Heart left ventricle (tissue), 16 donors: Measurements from ENCODE around the gene OR13C2. TPM values are rescaled to one million over a fixed set of nuclear protein-coding genes. Genes with fewer than 3 reads are reported as not detected.

Source experiments
- ATAC-seq, 4 donors: fragments of 200-7000 bp; cut with Tn5 transposase; one replicate each; pipeline ENCODE4 v1.9.1; 2020 to 2022; ENCODE audit warnings: moderate library complexity in 4 of 4, mild to moderate bottlenecking in 3 of 4, moderate number of reproducible peaks in 1 of 4
- DNase-seq, 5 donors: peaks; one replicate each; pipeline ENCODE4 v3.0.0-alpha.2; 2020
- H3K27ac ChIP-seq, 12 donors: fragments of 200-600 bp; sonication (generic) in 4 of 12; one replicate each; pipeline versions ENCODE4 v1.5.0 to v1.8.0; 2016 to 2022; ENCODE audit warnings: mild to moderate bottlenecking in 2 of 12
- H3K27me3 ChIP-seq, 9 donors: fragments of 200-600 bp; sonication (generic) in 2 of 9; one replicate each; pipeline versions ENCODE4 v1.5.1 to v1.8.0; 2016 to 2022; ENCODE audit warnings: mild to moderate bottlenecking in 3 of 9
- H3K36me3 ChIP-seq, 9 donors: fragments of 200-600 bp; sonication (generic) in 2 of 9; one replicate each; pipeline versions ENCODE4 v1.5.0 to v1.8.0; 2018 to 2022; ENCODE audit warnings: mild to moderate bottlenecking in 2 of 9
- H3K4me1 ChIP-seq, 12 donors: fragments of 200-600 bp; sonication (generic) in 4 of 12; one replicate each; pipeline versions ENCODE4 v1.5.0 to v1.8.0; 2016 to 2022; ENCODE audit warnings: mild to moderate bottlenecking in 3 of 12
- H3K4me3 ChIP-seq, 12 donors: fragments of 200-600 bp; sonication (generic) in 4 of 12; one replicate each; pipeline versions ENCODE4 v1.5.0 to v1.8.0; 2017 to 2022; ENCODE audit warnings: mild to moderate bottlenecking in 9 of 12, moderate library complexity in 4 of 12
- H3K9me3 ChIP-seq, 12 donors: fragments of 200-600 bp; sonication (generic) in 4 of 12; one replicate each; pipeline versions ENCODE4 v1.5.0 to v1.8.0; 2016 to 2022; ENCODE audit warnings: mild to moderate bottlenecking in 1 of 12
- POLR2A ChIP-seq, 2 donors: fragments of 450-650 bp; IDR thresholded peaks; one replicate each; pipeline ENCODE4 v1.6.1; 2017; ENCODE audit warnings: antibody characterized with exemption in 2 of 2, mild to moderate bottlenecking in 2 of 2, moderate library complexity in 2 of 2
- WGBS, 4 donors: extraction: QIAGEN DNeasy Blood & Tissue Kit in 2 of 4; methylation state at CpG; one replicate each; pipeline versions ENCODE4 v1.1.5 to v1.1.7; 2013 to 2018; 5-methylcytosine and 5-hydroxymethylcytosine counted together
- intact Hi-C, 10 donors: fragments of 100-400 bp; cut with DNase I; formaldehyde crosslinking; loops; one replicate each; pipeline versions ENCODE4 v1.11.1 to v1.14.2; 2022
- polyA plus RNA-seq, 2 donors: library from polyadenylated mRNA; stranded (reverse); fragments of 200-250 nt; gene quantifications; one replicate each; pipeline ENCODE4 v1.2.3, GENCODE V29; 2013
- total RNA-seq, 9 donors: library from RNA; depleted of rRNA in 2 of 9; stranded (reverse); fragments of >200 nt in 2 of 9; fragmentation: NEBNext Ultra II Directional in 3 of 9; extraction: Animal tissue kit (Norgen Biotek cat#: 25700) in 3 of 9; gene quantifications; one replicate each; pipeline versions ENCODE4 v1.1.0 to v1.2.4, GENCODE V29; 2016 to 2023
- TF ChIP-seq, protein P1 (sequence below), 12 donors: fragments of 200-600 bp; sonication (generic) in 4 of 12; IDR thresholded peaks; one replicate each; pipeline versions ENCODE4 v1.5.0 to v1.8.0; 2018 to 2022; ENCODE audit warnings: antibody characterized with exemption in 12 of 12, mild to moderate bottlenecking in 5 of 12
- donor health status: ischemic (EF 13 %, LVEDD 7.1; RV severe dilation, severe dysfunction).
- donor health status: healthy with polysubstance abuse.
- donor health status: DM: no; HTN: yes; CAD: no.
- donor health status: DM: no; HTN: no; CAD: no.
- donor health status: ischemic (EF 25% LVEDD 6.9; RV normal size, moderate dysfunction).
- donor health status: ischemic (EF 25% LVEDD 5.7; RV mildly dilated, moderate dysfunction).
- donor health status: healthy.
- donor health status: DM: yes; HTN: yes; CAD: no.
- donor health status: ischemic (EF 35%, LVEDD 5.7; RV mildly dilated, moderate dysfunction).
- donor health status: nonischemic (EF 11% LVEDD 7.7; RV severe dilation, severe dysfunction).
- donor health status: DM: yes; HTN: yes; CAD: no.
- donor health status: PGD.
- donor health status: ischemic (EF 29% LVEDD 5.4; RV normal size, mild dysfunction).
- donor health status: nonischemic (EF 23%, LVEDD 6.1; RV moderate dilation, normal function).

Gene OR13C2
- total and polyA plus RNA-seq, 11 donors = 0.25 TPM; not detected in 10

DNA sequence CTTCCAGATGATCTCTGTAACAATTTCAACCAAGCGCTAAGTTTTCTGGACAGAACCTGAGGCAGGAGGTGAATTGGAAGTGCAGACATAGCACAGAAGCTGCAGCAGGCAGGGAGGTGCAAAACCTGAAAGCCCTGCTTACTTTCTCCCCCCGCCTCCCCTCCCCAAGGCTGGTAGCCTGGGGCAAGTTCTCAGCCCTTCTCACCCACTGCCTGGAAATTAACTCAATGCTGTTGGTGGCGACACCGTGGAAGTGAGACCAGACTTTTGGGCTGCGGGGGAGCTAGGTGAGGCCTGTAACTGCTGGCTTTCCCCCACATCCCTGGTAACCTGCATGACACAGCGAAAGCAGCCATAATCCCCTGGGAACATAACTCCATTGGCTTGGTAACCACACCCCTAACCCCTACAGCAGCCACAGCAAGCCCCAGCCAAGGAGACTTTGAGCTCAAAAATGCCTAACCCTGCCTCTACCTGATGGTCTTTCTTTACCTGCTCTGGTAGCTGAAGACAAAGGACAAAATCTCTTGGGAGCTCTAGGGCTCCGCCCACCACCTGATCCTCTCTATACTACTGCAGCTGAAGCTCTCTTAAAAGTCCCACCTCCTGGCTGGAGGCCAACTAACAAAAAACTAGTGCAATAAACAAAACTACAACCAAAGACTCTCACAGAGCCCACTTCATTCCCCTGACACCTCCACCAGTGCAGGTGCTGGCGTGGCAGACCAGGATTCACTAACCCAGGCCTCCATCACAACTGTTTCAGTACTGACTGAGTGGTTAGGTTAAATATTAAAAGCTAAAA, 48.4 kb downstream of the OR13C2 start:
- DNase-seq (no peak), ATAC-seq (no peak)
- H3K4me3 ChIP-seq = no peak overlapping the region
- H3K27me3 ChIP-seq = no peaks in the 10 kb centered on the region
- no peak overlapping the region for H3K27ac ChIP-seq
- WGBS, 4 donors = 78 to 84% (median 80%) methylated on average over 8 of the region's 8 CpGs
- H3K9me3 ChIP-seq = peaks cover 0 to 37% (median 0%) of the 10 kb centered on the region in 12 donors
- TF ChIP-seq, protein P1, sequence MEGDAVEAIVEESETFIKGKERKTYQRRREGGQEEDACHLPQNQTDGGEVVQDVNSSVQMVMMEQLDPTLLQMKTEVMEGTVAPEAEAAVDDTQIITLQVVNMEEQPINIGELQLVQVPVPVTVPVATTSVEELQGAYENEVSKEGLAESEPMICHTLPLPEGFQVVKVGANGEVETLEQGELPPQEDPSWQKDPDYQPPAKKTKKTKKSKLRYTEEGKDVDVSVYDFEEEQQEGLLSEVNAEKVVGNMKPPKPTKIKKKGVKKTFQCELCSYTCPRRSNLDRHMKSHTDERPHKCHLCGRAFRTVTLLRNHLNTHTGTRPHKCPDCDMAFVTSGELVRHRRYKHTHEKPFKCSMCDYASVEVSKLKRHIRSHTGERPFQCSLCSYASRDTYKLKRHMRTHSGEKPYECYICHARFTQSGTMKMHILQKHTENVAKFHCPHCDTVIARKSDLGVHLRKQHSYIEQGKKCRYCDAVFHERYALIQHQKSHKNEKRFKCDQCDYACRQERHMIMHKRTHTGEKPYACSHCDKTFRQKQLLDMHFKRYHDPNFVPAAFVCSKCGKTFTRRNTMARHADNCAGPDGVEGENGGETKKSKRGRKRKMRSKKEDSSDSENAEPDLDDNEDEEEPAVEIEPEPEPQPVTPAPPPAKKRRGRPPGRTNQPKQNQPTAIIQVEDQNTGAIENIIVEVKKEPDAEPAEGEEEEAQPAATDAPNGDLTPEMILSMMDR (IDR thresholded peaks at IDR 0.05) = no peak
- TF ChIP-seq POLR2A (IDR thresholded peaks at IDR 0.05) = no peak
- H3K4me1 ChIP-seq = no peaks in the 10 kb centered on the region
- H3K36me3 ChIP-seq = no peaks in the 10 kb centered on the region
- intact Hi-C loops = no loop called here

DNA sequence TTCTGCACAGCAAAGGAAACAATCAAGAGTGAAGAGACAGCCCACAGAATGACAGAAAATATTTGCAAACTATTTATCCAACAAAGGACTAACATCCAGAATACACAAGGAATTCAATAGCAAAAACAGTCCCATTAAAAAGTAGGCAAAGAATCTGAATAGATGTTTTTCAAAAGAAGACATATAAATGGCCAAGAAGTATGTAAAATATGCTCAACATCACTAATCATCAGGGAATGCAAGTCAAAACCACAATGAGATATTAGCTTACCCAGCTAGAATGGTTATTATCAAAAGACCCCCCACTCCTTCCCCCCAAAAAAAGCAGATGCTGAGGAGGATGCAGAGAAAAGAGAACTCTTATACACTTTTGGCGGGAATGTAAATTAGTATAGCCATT, 49.9 kb downstream of the OR13C2 start:
- DNase-seq = no peak
- no peak for ATAC-seq
- Histone ChIP-seq H3K27me3 (no peaks in the 10 kb centered on the region), H3K9me3 (peaks cover 0 to 37% (median 0%) of the 10 kb centered on the region in 12 donors), H3K27ac (no peak overlapping the region), H3K36me3 (no peaks in the 10 kb centered on the region), H3K4me3 (no peak overlapping the region), H3K4me1 (no peaks in the 10 kb centered on the region)
- WGBS, 4 donors = 86 to 98% (median 93%) methylated on average over 1 of the region's 1 CpG
- no peak for TF ChIP-seq POLR2A (IDR thresholded peaks at IDR 0.05)
- TF ChIP-seq, protein P1 (IDR thresholded peaks at IDR 0.05) = no peak
- intact Hi-C loops = no loop called here

Other genes with a start within 250 kb of the OR13C2 start
- not detected for gene OR13F1, start 101.4 kb downstream of the OR13C2 start, total RNA-seq
- gene OR13F1, start 101.4 kb downstream of the OR13C2 start, polyA plus RNA-seq = not detected
- gene OR13C4, start 78.4 kb downstream of the OR13C2 start, total RNA-seq = not detected
- gene OR13C4, start 78.4 kb downstream of the OR13C2 start, polyA plus RNA-seq = not detected
- gene OR13C3, start 68.8 kb downstream of the OR13C2 start, total RNA-seq = not detected
- not detected for gene OR13C3, start 68.8 kb downstream of the OR13C2 start, polyA plus RNA-seq
- not detected for gene OR13C8, start 36.5 kb downstream of the OR13C2 start, total RNA-seq
- gene OR13C8, start 36.5 kb downstream of the OR13C2 start, polyA plus RNA-seq = not detected
- not detected for gene OR13C5, start 6.2 kb downstream of the OR13C2 start, total RNA-seq
- gene OR13C5, start 6.2 kb downstream of the OR13C2 start, polyA plus RNA-seq = not detected
- gene OR13C9, start 12.6 kb upstream of the OR13C2 start, total RNA-seq = not detected
- gene OR13C9, start 12.6 kb upstream of the OR13C2 start, polyA plus RNA-seq = not detected
- not detected for gene OR13D1, start 88.9 kb upstream of the OR13C2 start, total RNA-seq
- not detected for gene OR13D1, start 88.9 kb upstream of the OR13C2 start, polyA plus RNA-seq
- 10 to 100 TPM; 14.9 to 37.0 (median 22.9) TPM for gene NIPSNAP3A, start 142.1 kb upstream of the OR13C2 start, total RNA-seq
- gene NIPSNAP3A, start 142.1 kb upstream of the OR13C2 start, polyA plus RNA-seq = 10 to 100 TPM; 16.3 to 30.1 TPM
- gene NIPSNAP3B, start 158.5 kb upstream of the OR13C2 start, total RNA-seq = 10 to 100 TPM; 20.0 to 41.3 (median 29.0) TPM
- gene NIPSNAP3B, start 158.5 kb upstream of the OR13C2 start, polyA plus RNA-seq = 10 to 100 TPM; 11.8 to 16.6 TPM